ENCODE measurements around the gene EVPLL.

DNA sequence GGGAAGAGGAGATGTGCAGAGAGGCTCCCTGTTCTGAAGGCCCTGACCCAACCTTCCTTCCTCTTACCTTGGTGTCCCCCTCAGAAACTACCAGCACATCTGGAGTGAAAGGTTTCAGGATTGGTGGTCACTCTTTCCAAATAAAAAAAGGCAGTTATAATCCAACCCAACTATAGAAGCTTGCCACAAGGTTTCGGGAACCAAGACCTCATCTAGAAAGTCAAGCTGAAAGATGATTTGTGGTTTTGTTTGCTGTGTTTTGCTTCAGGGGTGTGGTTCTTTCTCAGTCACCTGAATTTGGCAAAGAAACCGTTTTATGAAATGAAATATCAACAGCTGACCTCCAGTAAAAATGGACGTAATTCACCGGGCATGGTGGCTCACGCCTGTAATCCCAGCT lies 33.6 kb upstream of the EVPLL start:
- no peak for TF ChIP-seq POLR2AphosphoS5 (IDR thresholded peaks at IDR 0.05; ENCODE audit: low read depth, low read length)
- no peak for TF ChIP-seq POLR2A (IDR thresholded peaks at IDR 0.05; ENCODE audit: low read depth, low read length)
- no peak for TF ChIP-seq POU2F2 (IDR thresholded peaks at IDR 0.05; ENCODE audit: low read depth, low read length)

Data from GM12891 (cell line).